HEK293 (cell line): Measurements from ENCODE around the gene SLC28A1.

Experiments
- CTCF ChIA-PET: fragments of 350-600 bp; formaldehyde crosslinking; extraction: SDS; loops from one replicate; lab custom pipeline; 2021; ENCODE audit warnings: antibody characterized with exemption; lab: Yijun Ruan, JAX
- POLR2A ChIA-PET: fragments of 300-600 bp; formaldehyde crosslinking; extraction: SDS; loops from one replicate; lab custom pipeline; 2020; ENCODE audit warnings: antibody characterized with exemption, inconsistent platforms; lab: Yijun Ruan, JAX
- H3K27ac ChIP-seq: fragments of 200-500 bp; sonication (Bioruptor generic); 2 replicates; pipeline ENCODE4 v1.5.1; 2014; ENCODE audit warnings: low read depth, low read length, control low read depth, inconsistent platforms; ENCODE audit errors: extremely low read depth
- H3K36me3 ChIP-seq, 2 experiments: fragments of 200-500 bp in 1 of 2; sonication (Bioruptor generic) in 1 of 2; 1 replicate in 1 of 2; 2 replicates in 1 of 2; pipeline ENCODE4 v1.5.1; 2014 to 2017; ENCODE audit warnings: inconsistent platforms in 2 of 2, low read length in 2 of 2; ENCODE audit not compliant: control insufficient read depth in 2 of 2, insufficient read depth in 1 of 2
- H3K4me1 ChIP-seq: fragments of 200-500 bp; sonication (Bioruptor generic); 2 replicates; pipeline ENCODE4 v1.5.1; 2014; ENCODE audit warnings: mild to moderate bottlenecking, low read length, inconsistent platforms; ENCODE audit not compliant: control insufficient read depth, insufficient read depth
- H3K4me3 ChIP-seq: 2 replicates; pipeline ENCODE4 v1.5.1; 2011; ENCODE audit warnings: low read depth, mild to moderate bottlenecking, control low read depth, low read length, moderate library complexity
- H3K9me3 ChIP-seq: fragments of 200-500 bp; sonication (Bioruptor generic); 2 replicates; pipeline ENCODE4 v1.5.1; 2014; ENCODE audit warnings: low read depth, low read length, inconsistent platforms; ENCODE audit not compliant: control insufficient read depth, insufficient read depth
- ATF2 ChIP-seq: fragments of 450-650 bp; formaldehyde crosslinking; IDR thresholded peaks from 2 replicates; pipeline ENCODE4 v1.5.1; 2016; ENCODE audit warnings: missing biosample characterization, missing genetic modification characterization, low read depth
- FEZF1 ChIP-seq: fragments of 450-650 bp; formaldehyde crosslinking; IDR thresholded peaks from 2 replicates; pipeline ENCODE4 v1.5.1; 2016; ENCODE audit warnings: missing biosample characterization, missing genetic modification characterization
- HOXC10 ChIP-seq: sonication (generic); formaldehyde crosslinking; IDR thresholded peaks from 2 replicates; pipeline ENCODE4 v1.8.1; 2023; ENCODE audit warnings: mild to moderate bottlenecking, missing genetic modification reagents
- PRDM6 ChIP-seq: fragments of 450-650 bp; formaldehyde crosslinking; IDR thresholded peaks from 2 replicates; pipeline ENCODE4 v1.5.1; 2017; ENCODE audit warnings: missing biosample characterization, missing genetic modification characterization
- REPIN1 ChIP-seq: fragments of 450-650 bp; formaldehyde crosslinking; IDR thresholded peaks from 2 replicates; pipeline ENCODE4 v1.5.1; 2017; ENCODE audit warnings: missing biosample characterization, missing genetic modification characterization, low read depth
- SALL2 ChIP-seq: fragments of 450-650 bp; formaldehyde crosslinking; IDR thresholded peaks from 2 replicates; pipeline ENCODE4 v1.5.0; 2017; ENCODE audit warnings: missing biosample characterization, mild to moderate bottlenecking, missing genetic modification characterization, borderline replicate concordance
- SETDB1 ChIP-seq: IDR thresholded peaks from one replicate; pipeline ENCODE4 v1.6.1; 2017; ENCODE audit warnings: mild to moderate bottlenecking, low read length, moderate library complexity, mixed read lengths; ENCODE audit not compliant: insufficient read length
- ZBTB11 ChIP-seq: fragments of 450-650 bp; formaldehyde crosslinking; conservative IDR thresholded peaks from 2 replicates; pipeline ENCODE4 v1.5.1; 2016; ENCODE audit warnings: low read depth, missing biosample characterization, missing genetic modification characterization
- ZBTB20 ChIP-seq: fragments of 450-650 bp; formaldehyde crosslinking; IDR thresholded peaks from 2 replicates; pipeline ENCODE4 v1.5.1; 2016; ENCODE audit warnings: missing biosample characterization, missing genetic modification characterization
- ZBTB26 ChIP-seq: fragments of 450-650 bp; formaldehyde crosslinking; optimal IDR thresholded peaks from 2 replicates; pipeline ENCODE3; 2016; ENCODE audit warnings: missing biosample characterization, mild to moderate bottlenecking, missing genetic modification characterization
- ZNF10 ChIP-seq: fragments of 450-650 bp; formaldehyde crosslinking; IDR thresholded peaks from 2 replicates; pipeline ENCODE4 v1.5.1; 2017; ENCODE audit warnings: missing biosample characterization, missing genetic modification characterization
- ZNF18 ChIP-seq: fragments of 450-650 bp; formaldehyde crosslinking; IDR thresholded peaks from 2 replicates; pipeline ENCODE4 v1.5.1; 2016; ENCODE audit warnings: missing biosample characterization, missing genetic modification characterization
- ZNF26 ChIP-seq: fragments of 450-650 bp; formaldehyde crosslinking; IDR thresholded peaks from 2 replicates; pipeline ENCODE4 v1.5.1; 2016; ENCODE audit warnings: missing biosample characterization, missing genetic modification characterization
- ZNF292 ChIP-seq: fragments of 450-650 bp; formaldehyde crosslinking; IDR thresholded peaks from 2 replicates; pipeline ENCODE4 v1.5.1; 2016; ENCODE audit warnings: low read depth, missing biosample characterization, missing genetic modification characterization, borderline replicate concordance
- ZNF311 ChIP-seq: fragments of 450-650 bp; formaldehyde crosslinking; IDR thresholded peaks from 2 replicates; pipeline ENCODE4 v1.5.1; 2017; ENCODE audit warnings: missing biosample characterization, missing genetic modification characterization, borderline replicate concordance
- ZNF416 ChIP-seq: fragments of 450-650 bp; formaldehyde crosslinking; IDR thresholded peaks from 2 replicates; pipeline ENCODE4 v1.5.1; 2016; ENCODE audit warnings: missing biosample characterization, missing genetic modification characterization
- ZNF423 ChIP-seq: fragments of 450-650 bp; formaldehyde crosslinking; IDR thresholded peaks from 2 replicates; pipeline ENCODE4 v1.5.1; 2016; ENCODE audit warnings: missing biosample characterization, missing genetic modification characterization
- ZNF521 ChIP-seq: fragments of 450-650 bp; formaldehyde crosslinking; IDR thresholded peaks from 2 replicates; pipeline ENCODE4 v1.5.1; 2017; ENCODE audit warnings: missing biosample characterization, mild to moderate bottlenecking, missing genetic modification characterization
- ZNF544 ChIP-seq: fragments of 450-650 bp; formaldehyde crosslinking; IDR thresholded peaks from 2 replicates; pipeline ENCODE4 v1.5.0; 2017; ENCODE audit warnings: missing biosample characterization, missing genetic modification characterization
- ZNF560 ChIP-seq: fragments of 450-650 bp; formaldehyde crosslinking; IDR thresholded peaks from 2 replicates; pipeline ENCODE4 v1.5.1; 2017; ENCODE audit warnings: missing biosample characterization, missing genetic modification characterization, borderline replicate concordance
- ZNF571 ChIP-seq: fragments of 450-650 bp; formaldehyde crosslinking; IDR thresholded peaks from 2 replicates; pipeline ENCODE4 v1.5.0; 2017; ENCODE audit warnings: missing biosample characterization, missing genetic modification characterization
- ZNF580 ChIP-seq: fragments of 450-650 bp; formaldehyde crosslinking; IDR thresholded peaks from 2 replicates; pipeline ENCODE4 v1.5.1; 2016; ENCODE audit warnings: missing biosample characterization, missing genetic modification characterization
- ZNF610 ChIP-seq: fragments of 450-650 bp; formaldehyde crosslinking; IDR thresholded peaks from 2 replicates; pipeline ENCODE4 v1.5.1; 2016; ENCODE audit warnings: missing biosample characterization, missing genetic modification characterization, borderline replicate concordance
- ZNF785 ChIP-seq: fragments of 450-650 bp; formaldehyde crosslinking; IDR thresholded peaks from 2 replicates; pipeline ENCODE4 v1.5.1; 2016; ENCODE audit warnings: missing biosample characterization, missing genetic modification characterization
- ZNF791 ChIP-seq: fragments of 450-650 bp; formaldehyde crosslinking; IDR thresholded peaks from 2 replicates; pipeline ENCODE4 v1.5.1; 2016; ENCODE audit warnings: missing biosample characterization, missing genetic modification characterization

The SLC28A1 gene

GRCh38 chr15:84891339-84891738 is 6.9 kb downstream of the SLC28A1 start:
- Histone ChIP-seq H3K27ac (no peak overlapping the region), H3K36me3 (no peaks in the 10 kb centered on the region), H3K9me3 (no peaks in the 10 kb centered on the region), H3K4me3 (no peak overlapping the region), H3K4me1 (no peaks in the 10 kb centered on the region)
- CTCF ChIA-PET, result interaction anchor here (0.6 to 1.3 kb wide), 2 partner anchors 13 to 14 kb away, joined by 3 to 8 read pairs; no protein-coding TSS in a partner anchor
- POLR2A ChIA-PET, result no interaction called here
- no peak for TF ChIP-seq REPIN1 (tag by site-specific recombination)
- TF ChIP-seq ZBTB11 (tag by site-specific recombination), result no peak
- no peak for TF ChIP-seq SETDB1
- no peak for TF ChIP-seq ATF2 (tag by site-specific recombination)
- no peak for TF ChIP-seq ZNF785 (tag by site-specific recombination)
- no peak for TF ChIP-seq ZNF10 (tag by site-specific recombination)
- TF ChIP-seq ZBTB20 (tag by site-specific recombination), result no peak
- no peak for TF ChIP-seq ZNF791 (tag by site-specific recombination)
- no peak for TF ChIP-seq ZBTB26
- no peak for TF ChIP-seq ZNF26 (tag by site-specific recombination)
- TF ChIP-seq SALL2 (tag by site-specific recombination), result no peak
- TF ChIP-seq ZNF544 (tag by site-specific recombination), result no peak
- no peak for TF ChIP-seq ZNF423 (tag by site-specific recombination)
- TF ChIP-seq ZNF416, result no peak
- TF ChIP-seq ZNF311 (tag by site-specific recombination), result no peak
- no peak for TF ChIP-seq ZNF610 (tag by site-specific recombination)
- TF ChIP-seq ZNF521, result no peak

- no peak overlapping the region for H3K4me3 ChIP-seq
- CTCF ChIA-PET, result no interaction called here
- H3K4me1 ChIP-seq, result no peaks in the 10 kb centered on the region
- POLR2A ChIA-PET, result interaction anchor here (0.6 kb wide), 1 partner anchor 13 kb away, joined by 3 read pairs; no protein-coding TSS in a partner anchor
- H3K36me3 ChIP-seq, result no peaks in the 10 kb centered on the region
- H3K9me3 ChIP-seq, result no peaks in the 10 kb centered on the region
- H3K27ac ChIP-seq, result no peak overlapping the region
- TF ChIP-seq HOXC10 (CRISPR knock-in tag), result no peak
- no peak for TF ChIP-seq PRDM6
- no peak for TF ChIP-seq ZNF571 (tag by site-specific recombination)
- no peak for TF ChIP-seq FEZF1 (tag by site-specific recombination)
- TF ChIP-seq ZNF560 (tag by site-specific recombination), result no peak
- no peak for TF ChIP-seq ZNF292
- TF ChIP-seq ZNF18 (tag by site-specific recombination), result no peak
- no peak for TF ChIP-seq ZNF580 (tag by site-specific recombination)
Measured at GRCh38 chr15:84892786-84893307, 8.4 kb downstream of the SLC28A1 start.
